ENCODE results near the gene EVI2B. TPM values are rescaled to one million over a fixed set of nuclear protein-coding genes. Genes with fewer than 3 reads are reported as not detected.
"Not testable (repeated sequence)": the region's sequence is repeated elsewhere in the genome, so short reads cannot be mapped to it uniquely, and the experiment has no call there.

The EVI2B gene, protein sequence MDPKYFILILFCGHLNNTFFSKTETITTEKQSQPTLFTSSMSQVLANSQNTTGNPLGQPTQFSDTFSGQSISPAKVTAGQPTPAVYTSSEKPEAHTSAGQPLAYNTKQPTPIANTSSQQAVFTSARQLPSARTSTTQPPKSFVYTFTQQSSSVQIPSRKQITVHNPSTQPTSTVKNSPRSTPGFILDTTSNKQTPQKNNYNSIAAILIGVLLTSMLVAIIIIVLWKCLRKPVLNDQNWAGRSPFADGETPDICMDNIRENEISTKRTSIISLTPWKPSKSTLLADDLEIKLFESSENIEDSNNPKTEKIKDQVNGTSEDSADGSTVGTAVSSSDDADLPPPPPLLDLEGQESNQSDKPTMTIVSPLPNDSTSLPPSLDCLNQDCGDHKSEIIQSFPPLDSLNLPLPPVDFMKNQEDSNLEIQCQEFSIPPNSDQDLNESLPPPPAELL
- 0.24 and 0.60 TPM in 2 replicates for total RNA-seq (2014; rRNA removed; shearing (Covaris generic))

DNA sequence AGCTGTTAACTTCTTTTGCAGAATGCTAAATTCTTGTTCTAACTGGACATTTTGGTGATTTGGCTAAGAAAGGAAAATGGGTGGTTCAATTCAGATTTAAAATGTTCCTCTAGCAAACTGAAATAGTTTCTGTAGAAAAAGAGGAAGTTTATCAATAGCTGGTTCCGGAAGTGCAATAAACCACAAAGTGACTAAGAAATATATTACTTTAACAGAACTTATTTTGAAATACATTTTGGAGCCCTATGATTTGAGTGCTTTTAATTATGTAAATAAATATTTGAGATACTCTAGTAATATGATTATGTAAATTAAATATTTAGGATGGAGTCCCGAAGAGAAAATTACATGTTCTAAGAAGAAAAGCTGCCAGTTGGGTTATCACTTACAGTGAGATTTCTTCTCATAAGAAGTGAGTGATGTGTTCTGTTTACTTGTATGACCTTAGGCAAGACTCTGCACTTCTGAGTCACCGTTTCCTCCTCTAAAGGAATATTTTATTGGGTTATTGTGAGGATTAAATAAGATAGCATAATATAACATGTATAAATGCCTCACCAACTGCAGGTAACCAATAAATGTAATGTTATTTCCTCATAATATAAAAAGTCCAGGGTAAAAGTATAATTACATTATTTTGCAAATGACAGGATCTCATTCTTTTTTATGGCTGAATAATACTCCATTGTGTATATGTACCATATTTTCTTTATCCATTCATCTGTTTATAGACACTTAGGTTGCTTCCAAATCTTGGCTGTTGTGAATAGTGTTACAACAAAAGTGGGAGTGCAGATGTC is at the start of gene EVI2B:
Gene EVI2B (minus strand): TSS at position 73 of the 800 bp plus-strand sequence. CDS start 8,445 bp downstream, outside the sequence.
- peak; percentile 69 for DNase-seq (ENCODE audit: low spot score)

DNA sequence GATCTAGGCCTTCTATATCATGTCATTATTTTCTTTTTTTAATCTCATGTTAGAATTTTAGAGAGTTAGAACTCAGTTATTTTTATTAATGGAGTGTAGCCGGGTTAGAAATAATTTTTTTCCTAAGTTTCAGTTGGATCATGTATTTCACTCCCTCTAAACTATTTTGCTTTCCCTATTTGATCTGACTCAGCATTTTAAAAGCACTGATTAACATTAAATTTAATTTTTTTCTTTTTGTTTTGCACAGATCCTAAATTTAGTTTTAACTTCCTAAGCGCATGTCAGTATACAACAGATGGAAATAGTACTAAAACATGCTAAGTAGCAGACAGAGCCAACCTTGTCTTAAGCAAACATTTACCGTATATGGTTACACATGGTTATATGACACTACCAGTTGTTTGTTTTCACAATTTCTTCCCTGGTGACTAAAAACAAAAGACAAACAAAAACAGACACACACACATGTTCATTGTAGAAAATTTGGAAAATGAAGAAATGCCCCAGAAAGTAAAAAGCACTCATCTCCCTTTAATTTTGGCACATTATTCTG is 44.1 kb upstream of the EVI2B start:
- DNase-seq (ENCODE audit: low spot score), result no peak

DNA sequence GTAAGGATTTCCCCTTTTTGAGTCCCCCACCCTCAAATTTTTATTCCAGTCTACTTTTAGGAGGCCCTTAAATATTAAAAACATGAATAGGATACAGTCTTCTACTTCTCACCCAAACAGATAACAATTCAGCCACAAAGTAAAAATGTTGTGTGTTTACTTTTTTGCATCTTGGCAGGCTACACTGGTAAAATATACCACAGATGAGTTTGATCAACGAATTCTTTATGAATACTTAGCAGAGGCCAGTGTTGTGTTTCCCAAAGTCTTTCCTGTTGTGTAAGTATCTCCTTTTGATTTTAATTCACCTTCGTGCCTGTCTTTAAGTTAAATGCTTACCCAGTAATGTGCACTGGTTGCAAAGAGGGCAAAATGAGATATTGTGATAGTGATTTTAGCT is 43.2 kb upstream of the EVI2B start:
- DNase-seq (ENCODE audit: low spot score), result no peak

DNA sequence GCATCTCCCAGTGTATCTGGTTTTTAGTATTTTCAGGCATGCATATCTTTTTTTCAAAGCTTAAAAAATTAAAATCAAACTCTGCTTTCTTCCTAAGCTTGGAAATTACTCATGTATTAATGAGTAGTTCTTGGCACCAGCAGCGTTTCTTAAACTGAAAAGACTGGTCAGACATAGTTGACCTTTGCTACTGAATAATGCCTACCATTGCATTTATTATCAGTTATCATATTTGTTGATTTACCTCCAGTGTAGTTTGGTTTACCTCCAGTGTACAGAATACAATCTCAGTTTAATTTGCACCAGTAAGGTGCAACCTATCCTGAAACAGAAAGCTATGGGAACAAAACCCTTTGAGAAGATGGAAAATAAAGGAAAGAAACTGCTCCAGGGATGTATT is 42.1 kb upstream of the EVI2B start:
- DNase-seq (ENCODE audit: low spot score), result no peak

DNA sequence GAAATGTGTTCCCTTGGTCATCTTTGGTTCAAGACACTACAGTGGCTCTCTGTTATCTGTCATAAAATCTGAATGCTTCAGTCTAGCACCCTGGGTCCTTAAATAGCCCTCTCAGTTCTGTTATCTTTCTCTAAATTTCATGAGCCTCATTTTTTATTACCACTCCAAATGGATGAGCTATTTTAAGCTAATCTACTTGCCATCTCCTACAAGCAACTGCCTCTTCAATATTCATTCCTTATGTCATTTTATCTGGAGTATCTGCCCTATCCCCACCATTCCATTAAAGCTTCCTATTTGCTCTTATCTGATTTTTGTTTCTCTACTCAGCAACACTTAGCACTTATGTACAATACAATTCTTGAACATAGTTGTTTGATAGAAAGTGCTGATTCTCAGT is 35.6 kb upstream of the EVI2B start:
- no peak for DNase-seq (ENCODE audit: low spot score)

DNA sequence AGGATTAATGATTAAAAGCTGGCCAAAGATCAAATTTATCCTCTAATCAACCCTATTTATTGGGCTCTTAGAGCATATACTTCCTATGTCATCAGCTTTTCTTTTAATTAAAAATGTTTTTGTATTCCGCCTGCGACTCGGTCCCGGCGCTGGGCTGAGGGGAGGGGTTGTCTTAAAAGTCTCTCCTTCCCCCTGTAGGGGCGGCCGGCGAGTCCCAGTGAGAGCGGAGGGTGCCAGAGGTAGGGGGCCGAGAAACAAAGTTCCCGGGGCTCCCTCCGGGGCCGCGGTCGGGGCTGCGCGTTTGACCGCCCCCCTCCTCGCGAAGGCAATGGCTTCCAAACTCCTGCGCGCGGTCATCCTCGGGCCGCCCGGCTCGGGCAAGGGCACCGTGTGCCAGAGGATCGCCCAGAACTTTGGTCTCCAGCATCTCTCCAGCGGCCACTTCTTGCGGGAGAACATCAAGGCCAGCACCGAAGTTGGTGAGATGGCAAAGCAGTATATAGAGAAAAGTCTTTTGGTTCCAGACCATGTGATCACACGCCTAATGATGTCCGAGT is 31.4 kb upstream of the EVI2B start:
- not testable (repeated sequence) for DNase-seq (ENCODE audit: low spot score)

DNA sequence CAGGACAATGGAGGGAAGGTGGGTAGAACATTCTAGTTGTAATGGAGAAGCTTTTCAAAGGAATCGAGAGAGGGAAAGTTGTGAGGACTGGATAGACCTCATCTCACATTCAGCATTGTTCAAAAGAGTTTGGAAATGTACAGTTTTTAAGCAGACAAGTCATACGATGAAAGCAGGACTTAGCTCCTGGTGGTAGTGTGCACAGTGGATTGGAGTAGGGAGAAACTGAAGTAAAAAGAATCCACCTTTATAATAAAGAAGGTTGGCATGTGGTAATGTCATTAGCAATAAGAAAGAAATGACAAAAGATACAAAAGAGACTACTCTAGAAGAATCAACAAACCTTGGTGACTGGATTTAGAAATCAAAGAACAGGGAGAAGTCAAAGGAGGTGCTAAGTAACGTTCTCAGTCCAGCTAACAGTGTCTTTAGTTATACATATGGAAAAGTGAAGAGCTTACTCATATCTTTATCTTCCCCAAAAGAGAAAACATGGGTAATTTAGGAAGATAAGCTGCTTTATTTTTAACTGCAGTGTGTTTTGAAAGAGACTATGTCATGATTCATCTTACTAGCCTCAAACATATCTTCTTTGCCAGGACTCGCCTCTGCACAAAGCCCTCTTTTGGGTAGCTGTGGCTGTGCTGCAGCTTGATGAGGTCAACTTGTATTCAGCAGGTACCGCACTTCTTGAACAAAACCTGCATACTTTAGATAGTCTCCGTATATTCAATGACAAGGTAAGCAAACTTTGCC is 26.2 kb upstream of the EVI2B start:
- peak; percentile 84 for DNase-seq (ENCODE audit: low spot score)

DNA sequence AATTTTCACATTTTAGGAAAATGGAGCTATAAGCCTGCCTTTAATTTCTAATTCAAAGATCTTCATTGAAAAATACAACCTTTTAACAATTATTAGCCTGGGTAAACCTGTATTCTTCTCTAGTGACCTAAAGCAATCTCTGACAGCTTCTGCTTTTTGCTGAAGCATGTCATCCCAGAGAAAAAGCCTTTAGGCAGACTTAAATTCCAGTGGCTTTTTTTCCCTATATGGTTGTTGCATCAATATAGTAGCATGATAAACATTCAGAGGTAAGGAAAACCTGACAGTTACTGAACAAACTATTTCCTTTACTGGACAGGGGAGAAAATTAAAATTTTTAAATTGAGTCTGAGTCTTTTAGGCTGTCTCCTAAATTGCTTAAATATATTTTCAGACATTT is 15.4 kb upstream of the EVI2B start:
- DNase-seq (ENCODE audit: low spot score), result no peak

DNA sequence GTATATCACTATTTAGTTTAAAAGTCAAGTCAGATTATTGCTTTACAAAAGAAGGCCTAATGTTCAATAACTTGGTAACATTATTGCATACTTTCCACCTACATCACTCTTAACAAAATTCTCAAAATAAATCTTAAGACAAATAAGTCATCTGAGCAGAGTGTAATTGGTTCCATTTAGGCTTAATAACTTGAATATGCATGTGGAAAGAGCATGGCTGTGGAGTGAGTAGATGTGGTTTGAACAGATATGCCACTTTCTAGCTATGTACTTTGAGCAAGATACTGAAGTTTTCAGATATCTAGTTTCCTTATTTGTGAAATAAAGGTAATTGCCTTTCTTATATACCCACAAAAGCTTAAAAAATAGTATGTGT is 14.3 kb upstream of the EVI2B start:
- no peak for DNase-seq (ENCODE audit: low spot score)

DNA sequence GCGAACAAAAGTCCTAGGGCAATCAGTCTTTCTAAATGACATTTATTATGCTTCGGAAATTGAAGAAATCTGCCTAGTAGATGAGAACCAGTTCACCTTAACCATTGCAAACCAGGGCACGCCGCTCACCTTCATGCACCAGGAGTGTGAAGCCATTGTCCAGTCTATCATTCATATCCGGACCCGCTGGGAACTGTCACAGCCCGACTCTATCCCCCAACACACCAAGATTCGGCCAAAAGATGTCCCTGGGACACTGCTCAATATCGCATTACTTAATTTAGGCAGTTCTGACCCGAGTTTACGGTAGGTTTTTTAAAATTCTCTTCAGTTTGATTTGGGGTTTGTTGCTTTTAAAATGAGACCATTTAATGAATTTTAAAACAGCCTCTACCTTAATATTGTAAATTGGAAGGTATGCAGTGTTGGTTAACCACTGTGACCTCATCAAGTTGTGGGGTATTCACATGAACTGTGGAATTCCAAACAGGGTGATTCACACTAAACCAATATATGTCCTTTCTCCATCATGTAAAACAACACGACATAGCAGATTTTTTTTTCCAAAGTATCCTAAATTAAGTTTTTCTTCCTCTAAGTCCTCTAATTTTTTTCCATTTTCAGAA is 13.8 kb upstream of the EVI2B start:
- DNase-seq (ENCODE audit: low spot score), result peak; percentile 85

DNA sequence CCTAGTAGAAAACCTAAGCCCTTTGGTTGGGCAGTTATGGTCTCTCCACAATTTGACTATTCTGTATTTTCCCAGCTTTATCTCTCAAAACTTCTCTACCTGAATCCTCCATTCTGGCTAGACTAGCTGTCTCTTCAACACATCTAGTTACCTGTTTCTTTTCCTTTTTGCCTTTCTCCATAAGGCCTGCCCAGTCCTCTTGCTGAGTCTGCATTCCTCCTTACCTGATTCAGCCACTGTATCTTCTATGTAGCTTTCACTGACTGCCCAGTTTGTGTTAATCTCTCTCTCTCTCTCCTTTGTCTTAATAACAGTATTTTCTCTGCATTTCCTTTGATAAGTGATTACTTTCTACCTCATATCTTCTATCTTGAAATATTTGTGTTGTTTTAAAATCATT is 9.7 kb upstream of the EVI2B start:
- DNase-seq (ENCODE audit: low spot score), result no peak

DNA sequence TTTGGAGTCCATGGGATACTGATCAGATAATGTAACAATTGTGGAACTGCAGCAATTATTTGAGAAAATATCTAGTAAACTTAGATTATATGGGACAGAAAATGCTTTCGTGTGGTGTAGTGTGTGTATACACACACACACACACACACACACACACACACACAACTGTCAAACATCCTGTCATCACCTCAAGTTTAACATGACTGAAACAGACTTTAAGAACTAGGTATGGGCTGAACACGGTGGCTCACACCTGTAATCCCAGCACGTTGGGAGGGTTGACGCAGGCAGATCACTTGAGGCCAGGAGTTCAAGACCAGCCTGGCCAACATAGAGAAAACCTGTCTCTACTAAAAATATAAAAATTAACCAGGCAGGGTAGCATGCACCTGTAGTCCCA is 8.1 kb upstream of the EVI2B start:
- no peak for DNase-seq (ENCODE audit: low spot score)

DNA sequence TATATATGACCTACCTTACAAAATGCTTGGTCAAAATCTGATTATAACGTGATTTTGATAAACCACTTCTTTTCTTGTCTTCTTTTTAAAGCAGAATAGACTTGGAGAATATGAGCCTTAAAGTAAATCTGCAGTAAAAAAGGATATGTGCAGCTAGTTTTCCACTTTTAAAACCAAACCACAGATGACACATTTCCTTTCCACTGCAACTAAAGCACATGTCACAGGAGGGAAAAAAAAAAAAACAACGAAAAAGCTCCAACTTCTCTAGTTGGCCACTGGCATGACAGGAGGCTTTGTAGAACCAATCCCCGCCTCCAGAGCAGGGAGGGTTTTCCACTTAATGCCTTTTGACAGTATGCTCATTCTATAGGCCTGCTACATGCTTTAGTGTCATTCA is 7.6 kb upstream of the EVI2B start, which contains the start of gene EVI2A:
Gene EVI2A (minus strand): TSS at position 142 of the 400 bp plus-strand sequence. CDS start 2,609 bp downstream, outside the sequence.
- peak; percentile 93 for DNase-seq (ENCODE audit: low spot score)

DNA sequence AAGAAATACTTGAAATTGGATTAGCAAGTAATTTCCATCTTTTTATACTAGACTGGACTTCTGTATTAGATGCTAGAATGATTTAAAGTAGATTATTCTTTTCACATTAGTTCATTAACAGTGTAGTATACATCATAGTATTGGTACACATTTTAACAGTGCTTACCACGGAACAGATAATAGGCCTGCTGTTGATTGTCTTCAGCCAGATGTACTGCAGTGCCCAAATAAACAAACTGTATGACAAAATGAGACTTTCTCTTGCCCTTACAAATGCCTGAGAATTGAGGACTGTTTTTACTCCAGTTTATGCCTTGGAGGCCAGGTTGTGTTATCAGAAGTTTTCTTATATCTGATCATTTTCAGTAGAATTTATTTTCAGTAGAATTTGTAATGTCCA is 6.9 kb upstream of the EVI2B start:
- DNase-seq (ENCODE audit: low spot score), result peak; percentile 7

DNA sequence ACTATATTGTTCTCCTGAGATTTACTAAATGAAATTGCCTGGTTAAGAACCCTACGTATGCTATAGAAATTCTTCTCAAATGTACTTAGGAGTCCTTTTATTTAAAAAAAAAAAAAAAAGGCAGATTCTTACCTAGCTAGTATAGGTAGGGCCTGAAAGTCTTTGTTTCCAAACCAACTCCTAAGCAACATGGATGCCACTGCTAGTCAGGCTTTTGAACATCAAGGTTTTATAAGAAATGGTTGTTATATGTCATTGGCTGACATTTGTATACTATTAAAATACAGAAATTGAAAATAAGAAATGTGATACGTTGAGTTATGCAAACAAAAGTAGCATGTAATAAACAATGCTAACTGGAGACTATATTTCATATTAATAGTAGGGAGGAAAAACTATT is 6.4 kb upstream of the EVI2B start:
- no peak for DNase-seq (ENCODE audit: low spot score)

DNA sequence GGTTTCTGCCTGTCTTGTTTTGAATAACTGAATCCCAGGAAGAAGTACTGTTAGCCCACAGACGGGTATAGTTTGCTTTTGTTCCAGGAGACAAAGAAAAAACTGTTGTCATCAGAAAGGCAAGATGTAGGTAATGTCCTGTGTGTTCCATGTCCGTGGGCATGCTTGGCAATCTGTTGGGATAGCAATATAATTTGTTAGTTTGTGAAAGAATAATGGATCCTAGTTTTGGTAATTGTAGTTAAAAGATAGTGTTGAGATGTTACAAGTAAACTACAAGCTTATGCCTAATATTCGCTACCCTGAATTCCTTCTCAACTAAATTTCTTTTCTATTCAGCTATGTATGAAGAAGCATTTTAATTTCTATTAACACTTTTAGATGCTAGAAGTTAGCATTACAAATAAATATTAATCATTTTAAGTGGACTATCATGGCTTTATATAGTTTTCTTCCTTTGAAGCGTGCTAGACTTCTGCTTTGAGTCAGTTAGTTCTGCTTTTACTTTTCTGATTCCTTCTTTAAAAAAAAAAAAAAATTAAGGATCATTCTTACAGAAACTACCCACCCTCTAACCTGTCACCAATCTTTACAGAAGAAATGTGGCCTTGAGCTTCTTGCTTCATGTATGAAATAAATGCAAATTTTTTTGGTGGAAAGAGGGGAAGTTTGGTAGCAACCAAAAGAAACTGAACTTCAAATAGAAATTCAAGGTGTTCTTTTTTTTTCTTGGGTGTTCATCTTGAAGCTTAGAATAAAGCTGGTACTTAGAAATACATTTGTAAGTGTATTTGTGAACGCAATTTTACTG is 5.2 kb upstream of the EVI2B start:
- peak; percentile 32 for DNase-seq (ENCODE audit: low spot score)

DNA sequence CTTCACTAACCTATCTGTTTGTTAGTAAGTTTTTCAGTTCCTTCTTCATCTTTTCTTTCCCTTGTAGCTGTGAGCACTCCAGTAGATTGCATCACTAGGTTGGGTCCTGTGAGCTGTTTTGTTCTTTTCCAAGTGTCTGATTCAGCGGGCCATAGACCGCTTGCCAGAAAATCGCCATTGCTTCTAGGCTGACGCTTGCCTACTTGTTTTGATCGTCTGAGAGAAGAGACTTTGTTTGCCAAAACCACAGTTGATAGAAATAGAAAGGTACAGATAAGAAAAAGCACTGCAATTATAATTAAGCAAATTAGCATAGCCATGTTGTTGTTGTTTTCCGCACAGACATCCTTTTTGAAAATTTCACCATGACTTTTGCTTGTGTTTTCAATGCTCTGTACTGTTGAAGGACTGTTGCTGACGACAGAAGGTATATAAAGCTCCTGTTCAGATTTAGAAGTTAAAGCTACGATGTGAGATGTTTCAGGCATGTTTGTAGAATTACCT is 4.5 kb upstream of the EVI2B start:
- DNase-seq (ENCODE audit: low spot score), result peak; percentile 82

DNA sequence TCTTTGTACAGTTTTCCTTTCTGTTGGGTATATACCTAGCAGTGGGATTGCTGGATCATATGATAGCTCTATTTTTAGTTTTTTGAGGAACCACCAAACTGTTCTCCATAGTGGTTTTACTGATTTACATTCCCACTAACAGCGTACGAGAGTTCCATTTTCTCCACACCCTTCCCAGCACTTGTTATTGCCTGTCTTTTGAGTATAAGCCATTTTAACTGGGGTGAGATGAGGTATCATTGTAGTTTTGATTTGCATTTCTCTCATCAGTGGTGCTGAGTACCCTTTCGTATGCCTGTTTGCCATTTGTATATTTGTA is 887 bp upstream of the EVI2B start:
- DNase-seq (ENCODE audit: low spot score), result no peak

DNA sequence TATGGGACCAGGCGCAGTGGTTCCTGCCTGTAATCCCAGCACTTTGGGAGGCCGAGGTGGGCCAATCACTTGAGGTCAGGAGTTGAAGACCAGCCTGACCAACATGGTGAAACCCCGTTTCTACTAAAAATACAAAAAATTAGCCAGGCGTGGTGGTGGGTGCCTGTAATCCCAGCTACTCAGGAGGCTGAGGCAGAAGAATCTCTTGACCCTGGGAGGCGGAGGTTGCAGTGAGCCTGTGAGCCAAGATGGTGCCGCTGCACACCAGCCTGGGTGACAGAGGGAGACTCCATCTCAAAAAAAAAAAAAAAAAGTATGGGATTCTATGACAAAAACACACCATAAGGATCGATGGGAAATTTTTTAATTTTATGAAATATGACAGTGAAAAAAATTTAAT is 1.6 kb downstream of the EVI2B start:
- DNase-seq (ENCODE audit: low spot score), result not testable (repeated sequence)

DNA sequence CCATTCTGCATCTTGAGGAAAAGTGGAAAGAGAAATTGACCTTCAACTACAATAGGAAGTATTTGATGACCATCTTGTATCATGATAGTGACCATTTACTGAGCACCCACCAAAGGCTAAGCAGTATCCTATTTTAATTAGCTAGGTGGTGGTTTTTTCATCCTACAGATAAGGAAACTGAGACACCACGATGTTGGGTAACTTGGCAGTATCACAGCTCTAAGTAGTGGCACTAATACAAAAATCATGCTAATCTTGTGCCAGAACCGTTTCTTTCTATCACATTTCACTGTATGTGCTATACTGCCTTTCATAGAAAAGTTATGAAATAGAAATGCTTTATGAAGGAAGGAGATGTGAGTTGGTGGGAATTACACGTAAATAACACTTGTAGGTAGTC is 2.3 kb downstream of the EVI2B start:
- no peak for DNase-seq (ENCODE audit: low spot score)
